Measurements from ENCODE around the gene VTI1B. TPM values are rescaled to one million over a fixed set of nuclear protein-coding genes. Genes with fewer than 3 reads are reported as not detected.
"Not testable (repeated sequence)": the region's sequence is repeated elsewhere in the genome, so short reads cannot be mapped to it uniquely, and the experiment has no call there.

Gene VTI1B, protein sequence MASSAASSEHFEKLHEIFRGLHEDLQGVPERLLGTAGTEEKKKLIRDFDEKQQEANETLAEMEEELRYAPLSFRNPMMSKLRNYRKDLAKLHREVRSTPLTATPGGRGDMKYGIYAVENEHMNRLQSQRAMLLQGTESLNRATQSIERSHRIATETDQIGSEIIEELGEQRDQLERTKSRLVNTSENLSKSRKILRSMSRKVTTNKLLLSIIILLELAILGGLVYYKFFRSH
- total RNA-seq, result 100 to 1,000 TPM; 116 to 121 TPM

DNA sequence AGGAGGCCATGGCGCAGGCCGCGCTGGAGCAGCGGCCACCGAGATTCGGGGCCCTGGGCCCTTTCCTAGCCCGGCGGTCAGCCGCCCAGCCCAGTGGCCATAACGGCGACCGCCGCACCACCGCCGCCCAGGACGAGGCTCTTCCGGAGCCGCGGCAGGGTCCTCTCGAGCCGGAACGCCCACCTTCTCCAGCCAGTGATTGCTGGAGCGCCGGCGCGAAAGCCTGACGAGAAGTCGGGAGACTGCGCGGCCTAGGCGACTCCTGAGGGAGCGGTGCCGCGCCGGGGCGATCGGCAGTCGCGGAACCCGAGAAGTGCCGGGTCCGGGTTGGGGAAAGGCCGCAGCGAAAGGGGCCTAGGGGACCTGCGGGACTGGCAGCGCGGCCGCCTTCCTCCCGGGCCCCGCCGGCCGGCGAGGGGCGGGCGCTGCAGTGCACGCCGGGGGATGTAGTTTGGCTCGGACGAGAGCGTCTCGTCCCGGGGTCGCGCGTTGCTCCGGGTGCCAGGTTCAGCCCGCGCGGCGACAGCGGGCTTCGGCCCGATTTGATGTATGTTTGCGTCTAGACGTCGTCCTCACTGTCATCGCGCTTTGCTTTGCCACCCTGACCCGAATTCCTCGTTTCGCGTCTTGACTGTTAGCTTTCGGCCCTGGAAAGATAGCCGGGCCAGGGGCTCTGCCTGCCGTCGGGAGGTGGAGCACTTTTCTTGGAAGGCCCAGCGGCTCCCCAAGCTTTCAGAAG lies at the start of gene VTI1B:
VTI1B (minus strand) TSS at position 153 of the 739 bp plus-strand sequence; CDS start at position 10, 143 bp downstream.
- peak within 1 kb of the TSS; percentile 100 for H3K4me3 ChIP-seq
- TF ChIP-seq CTCF (IDR thresholded peaks at IDR 0.05), result no peak
- H3K9ac ChIP-seq (ENCODE audit: low read depth in 2 of 2, low read length in 2 of 2), result peak within 1 kb of the TSS; percentile 89 to 97
- peaks cover 7% of the 10 kb centered on the region for H3K4me1 ChIP-seq
- peak within 1 kb of the TSS; percentile 94 for H3K27ac ChIP-seq
- peak; percentile 80 for DNase-seq
- H3K27me3 ChIP-seq, result no peaks in the 10 kb centered on the region
- intact Hi-C loops (cut with DNase I), result no loop called here
- H3K36me3 ChIP-seq, result no peaks in the 10 kb centered on the region
- no peaks in the 10 kb centered on the region for H3K9me3 ChIP-seq

GRCh38 chr14:67722293-67722692 lies 47.9 kb upstream of the VTI1B start:
- peaks cover 4% of the 10 kb centered on the region for H3K27me3 ChIP-seq
- H3K27ac ChIP-seq, result no peak overlapping the region
- no peak for TF ChIP-seq CTCF (IDR thresholded peaks at IDR 0.05)
- intact Hi-C loops (cut with DNase I), result no loop called here
- H3K9me3 ChIP-seq, result no peaks in the 10 kb centered on the region
- no peak overlapping the region for H3K4me3 ChIP-seq
- no peak overlapping the region for H3K9ac ChIP-seq (ENCODE audit: low read depth in 2 of 2, low read length in 2 of 2)
- no peaks in the 10 kb centered on the region for H3K36me3 ChIP-seq
- DNase-seq, result no peak
- H3K4me1 ChIP-seq, result no peaks in the 10 kb centered on the region

DNA sequence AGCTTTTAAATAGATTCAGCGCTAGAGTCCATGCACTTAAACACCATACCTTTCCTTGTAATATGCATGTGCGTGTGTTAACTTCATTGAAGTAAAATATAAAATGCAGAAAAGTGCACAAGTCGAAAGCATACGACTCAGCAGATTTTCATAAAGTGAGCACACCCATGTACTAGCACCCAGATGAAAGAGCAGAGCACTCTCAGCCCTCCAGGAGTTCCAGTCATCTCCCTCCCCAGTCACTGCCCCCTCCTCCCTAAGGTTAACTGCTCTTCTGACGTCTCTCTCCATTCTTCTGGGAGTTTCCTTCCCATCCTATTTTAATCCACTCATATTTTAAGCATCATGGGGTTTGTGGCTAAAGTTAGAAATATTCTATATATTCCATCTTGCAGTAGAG lies 47.4 kb upstream of the VTI1B start:
- no peaks in the 10 kb centered on the region for H3K36me3 ChIP-seq
- H3K9me3 ChIP-seq, result no peaks in the 10 kb centered on the region
- H3K27me3 ChIP-seq, result peaks cover 4% of the 10 kb centered on the region
- no peak overlapping the region for H3K27ac ChIP-seq
- no peak for DNase-seq
- H3K4me1 ChIP-seq, result no peaks in the 10 kb centered on the region
- no peak for TF ChIP-seq CTCF (IDR thresholded peaks at IDR 0.05)
- no peak overlapping the region for H3K9ac ChIP-seq (ENCODE audit: low read depth in 2 of 2, low read length in 2 of 2)
- no peak overlapping the region for H3K4me3 ChIP-seq
- intact Hi-C loops (cut with DNase I), result no loop called here

DNA sequence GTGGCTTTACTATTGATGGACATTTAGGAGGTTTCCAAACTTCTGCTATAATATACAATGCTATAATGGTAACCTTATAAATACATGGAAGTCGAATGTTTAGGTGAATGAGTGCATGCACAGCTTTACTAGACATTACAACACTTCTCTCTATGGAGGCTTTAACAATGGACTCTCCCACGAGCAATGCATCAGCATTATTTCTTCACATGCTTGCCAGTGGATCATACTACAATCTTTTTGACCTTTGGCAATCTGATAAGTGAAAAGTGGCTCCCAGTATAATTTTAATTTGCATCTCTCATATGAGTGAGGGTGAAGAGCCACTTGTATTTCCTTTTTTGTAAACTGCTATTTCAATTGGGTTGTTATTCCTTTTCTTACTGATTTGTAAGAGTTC lies 45.4 kb upstream of the VTI1B start:
- no peak for TF ChIP-seq CTCF (IDR thresholded peaks at IDR 0.05)
- no peak for DNase-seq
- Histone ChIP-seq H3K36me3 (no peaks in the 10 kb centered on the region), H3K27me3 (peaks cover 4% of the 10 kb centered on the region), H3K4me3 (no peak overlapping the region), H3K27ac (no peak overlapping the region), H3K9ac (ENCODE audit: low read depth in 2 of 2, low read length in 2 of 2) (no peak overlapping the region), H3K4me1 (no peaks in the 10 kb centered on the region), H3K9me3 (no peaks in the 10 kb centered on the region)
- intact Hi-C loops (cut with DNase I), result no loop called here

GRCh38 chr14:67719385-67719784 lies 45.0 kb upstream of the VTI1B start:
- H3K4me1 ChIP-seq; H3K36me3 ChIP-seq; intact Hi-C loops (cut with DNase I); H3K27ac ChIP-seq; DNase-seq; H3K9me3 ChIP-seq; H3K9ac ChIP-seq (ENCODE audit: low read depth in 2 of 2, low read length in 2 of 2); H3K27me3 ChIP-seq; H3K4me3 ChIP-seq: not testable (repeated sequence)

DNA sequence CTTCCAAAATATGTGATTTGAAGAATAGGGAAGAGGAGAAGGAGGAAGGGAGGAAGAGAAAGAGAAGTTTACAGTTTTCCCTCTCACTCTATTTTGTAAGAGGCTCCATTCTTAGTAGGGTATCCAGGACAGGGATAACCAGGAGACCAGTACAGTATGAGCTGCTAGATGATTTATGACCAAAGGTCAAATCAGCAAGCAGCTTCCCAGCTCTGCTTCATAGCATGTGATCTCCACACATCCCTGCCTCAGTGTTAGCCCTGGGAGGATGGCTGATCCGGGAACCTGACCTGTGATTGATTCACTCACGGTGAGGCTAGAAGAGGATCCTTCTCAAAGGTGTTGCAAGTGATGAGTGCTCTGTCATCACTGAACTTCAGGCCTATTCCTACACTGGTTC lies 43.8 kb upstream of the VTI1B start:
- no peak for TF ChIP-seq CTCF (IDR thresholded peaks at IDR 0.05)
- Histone ChIP-seq H3K27me3 (peaks cover 4% of the 10 kb centered on the region), H3K9ac (ENCODE audit: low read depth in 2 of 2, low read length in 2 of 2) (no peak overlapping the region), H3K4me3 (no peak overlapping the region), H3K27ac (no peak overlapping the region), H3K36me3 (no peaks in the 10 kb centered on the region), H3K9me3 (no peaks in the 10 kb centered on the region), H3K4me1 (no peaks in the 10 kb centered on the region)
- intact Hi-C loops (cut with DNase I), result no loop called here
- DNase-seq, result no peak
